ENCODE results near the gene VEZF1. TPM values are rescaled to one million over a fixed set of nuclear protein-coding genes. Genes with fewer than 3 reads are reported as not detected.

VEZF1 gene
- total and polyA plus RNA-seq, 12 donors = 17.5 to 81.2 (median 60.7) TPM

- H3K4me3 ChIP-seq = no peak overlapping the region
- WGBS, 2 donors = 57 to 61% methylated on average over 7 of the region's 7 CpGs
- H3K27me3 ChIP-seq = no peaks in the 10 kb centered on the region
- no peaks in the 10 kb centered on the region for H3K9me3 ChIP-seq
- ATAC-seq (no peak), DNase-seq (no peak)
- H3K27ac ChIP-seq = peak overlapping the region; percentile 20 to 97 (median 92)
- H3K4me1 ChIP-seq = peaks cover 43 to 100% (median 89%) of the 10 kb centered on the region in 9 donors
- TF ChIP-seq CTCF (IDR thresholded peaks at IDR 0.05) = no peak
- no peaks in the 10 kb centered on the region for H3K36me3 ChIP-seq
- intact Hi-C loops (cut with DNase I) = loop anchor here in 1 of 10 donors (5.0 kb wide), 1 partner anchor 41 kb away; no protein-coding TSS in a partner anchor
These were observed 50.0 kb downstream of the VEZF1 start for GRCh38 chr17:57938061-57938502.

- ATAC-seq (no peak), DNase-seq (no peak)
- intact Hi-C loops (cut with DNase I) = loop anchor here in 1 of 10 donors (5.0 kb wide), 1 partner anchor 40 kb away; no protein-coding TSS in a partner anchor
- H3K27ac ChIP-seq = peak overlapping the region in 9 of 10 donors; percentile 3 to 97 (median 93)
- H3K36me3 ChIP-seq = no peaks in the 10 kb centered on the region
- H3K4me3 ChIP-seq = no peak overlapping the region
- peaks cover 41 to 100% (median 93%) of the 10 kb centered on the region in 9 donors for H3K4me1 ChIP-seq
- no peaks in the 10 kb centered on the region for H3K9me3 ChIP-seq
- 84 to 87% methylated on average over 2 of the region's 2 CpGs for WGBS, 2 donors
- no peaks in the 10 kb centered on the region for H3K27me3 ChIP-seq
- no peak for TF ChIP-seq CTCF (IDR thresholded peaks at IDR 0.05)
These were observed 50.6 kb downstream of the VEZF1 start for GRCh38 chr17:57937492-57937891.

- peak; percentile 72 to 89 (median 81) for ATAC-seq
- peak overlapping the region in 4 of 10 donors; percentile 0 to 23 (median 12) for H3K4me3 ChIP-seq
- H3K27me3 ChIP-seq = no peaks in the 10 kb centered on the region
- peak; percentile 63 to 67 for DNase-seq
- no peaks in the 10 kb centered on the region for H3K9me3 ChIP-seq
- intact Hi-C loops (cut with DNase I) = loop anchor here in 1 of 10 donors (5.0 kb wide), 1 partner anchor 39 kb away; no protein-coding TSS in a partner anchor
- WGBS, 2 donors = 38 to 39% methylated on average over 11 of the region's 11 CpGs
- TF ChIP-seq CTCF (IDR thresholded peaks at IDR 0.05) = peak in 1 of 9 donors; percentile 14
- H3K4me1 ChIP-seq = peaks cover 32 to 99% (median 91%) of the 10 kb centered on the region in 9 donors
- peak overlapping the region; percentile 78 to 97 (median 92) for H3K27ac ChIP-seq
- H3K36me3 ChIP-seq = no peaks in the 10 kb centered on the region
These were observed 51.9 kb downstream of the VEZF1 start for GRCh38 chr17:57935833-57936807.

- TF ChIP-seq CTCF (IDR thresholded peaks at IDR 0.05) = no peak
- H3K4me3 ChIP-seq = no peak overlapping the region
- no peaks in the 10 kb centered on the region for H3K36me3 ChIP-seq
- peak overlapping the region in 8 of 10 donors; percentile 16 to 69 (median 38) for H3K27ac ChIP-seq
- H3K4me1 ChIP-seq = peaks cover 39 to 99% (median 87%) of the 10 kb centered on the region in 9 donors
- no peaks in the 10 kb centered on the region for H3K9me3 ChIP-seq
- no peaks in the 10 kb centered on the region for H3K27me3 ChIP-seq
- DNase-seq = no peak
- WGBS, 2 donors = 87% methylated on average over 12 of the region's 12 CpGs
- intact Hi-C loops (cut with DNase I) = no loop called here
- no peak for ATAC-seq
These were observed 56.4 kb downstream of the VEZF1 start for GRCh38 chr17:57931488-57932137.
